ENCODE data around the gene CYLC1.
A peak's percentile ranks its signal among the peaks of the same experiment; 100 is the strongest.

The CYLC1 gene

GRCh38 chrX:83860846-83861245 is at the start of gene CYLC1:
Gene CYLC1, plus strand, starts transcription at chrX:83861146. Its CDS starts 37 bp downstream, at chrX:83861183.
- no peak for DNase-seq

- no peak for DNase-seq
These were observed 41.6 kb upstream of the CYLC1 start for GRCh38 chrX:83819304-83819703.

GRCh38 chrX:83829874-83830273 is 31.1 kb upstream of the CYLC1 start:
- DNase-seq = no peak

GRCh38 chrX:83845397-83845796 is 15.5 kb upstream of the CYLC1 start:
- peak; percentile 13 for DNase-seq

GRCh38 chrX:83847339-83847738 is 13.6 kb upstream of the CYLC1 start:
- no peak for DNase-seq

- no peak for DNase-seq
These were observed 27.6 kb downstream of the CYLC1 start for GRCh38 chrX:83888585-83888984.

- DNase-seq = no peak
These were observed 31.5 kb downstream of the CYLC1 start for GRCh38 chrX:83892433-83892832.

- no peak for DNase-seq
These were observed 46.0 kb downstream of the CYLC1 start for GRCh38 chrX:83906921-83907320.

- DNase-seq = no peak
These were observed 55.6 kb downstream of the CYLC1 start for GRCh38 chrX:83916525-83916924.

- peak; percentile 27 for DNase-seq
These were observed 73.3 kb downstream of the CYLC1 start for GRCh38 chrX:83934220-83934619.

Data from NCI-H524 treated with DMSO at 0.1 percent for 48 hours (cell line).